Parathyroid adenoma (tissue), 2 donors: ENCODE results near the gene CALML6.

Experiments
- H2AFZ ChIP-seq: fragments of 300-600 bp; sonication (generic); one replicate; pipeline ENCODE4 v1.7.0; 2017; ENCODE audit warnings: antibody characterized with exemption, mild to moderate bottlenecking
- H3K27ac ChIP-seq: fragments of 300-600 bp; sonication (generic); one replicate; pipeline ENCODE4 v1.7.0; 2017
- H3K27me3 ChIP-seq: fragments of 300-600 bp; sonication (generic); one replicate; pipeline ENCODE4 v1.7.0; 2017; ENCODE audit warnings: low read length; ENCODE audit not compliant: control insufficient read depth, insufficient read depth
- H3K36me3 ChIP-seq: fragments of 300-600 bp; sonication (generic); one replicate; pipeline ENCODE4 v1.7.0; 2017; ENCODE audit warnings: low read length; ENCODE audit not compliant: control insufficient read depth, insufficient read depth
- H3K4me1 ChIP-seq: fragments of 300-600 bp; sonication (generic); one replicate; pipeline ENCODE4 v1.7.0; 2017; ENCODE audit warnings: control low read depth
- H3K4me2 ChIP-seq: fragments of 300-600 bp; sonication (generic); one replicate; pipeline ENCODE4 v1.7.0; 2017; ENCODE audit warnings: low read length
- H3K4me3 ChIP-seq: fragments of 300-600 bp; sonication (generic); one replicate; pipeline ENCODE4 v1.7.0; 2017; ENCODE audit warnings: low read depth, low read length
- H3K79me2 ChIP-seq: fragments of 300-600 bp; sonication (generic); one replicate; pipeline ENCODE4 v1.7.0; 2017; ENCODE audit warnings: control low read depth
- H3K9ac ChIP-seq: fragments of 300-600 bp; sonication (generic); one replicate; pipeline ENCODE4 v1.7.0; 2017; ENCODE audit warnings: mild to moderate bottlenecking
- H3K9me3 ChIP-seq: fragments of 300-600 bp; sonication (generic); one replicate; pipeline ENCODE4 v1.7.0; 2017; ENCODE audit warnings: low read length; ENCODE audit not compliant: control insufficient read depth
- TF ChIP-seq, protein P1 (sequence below): fragments of 300-600 bp; sonication (generic); IDR thresholded peaks from one replicate; pipeline ENCODE4 v1.7.0; 2017; ENCODE audit warnings: antibody characterized with exemption, mild to moderate bottlenecking
- donor health status: primary hyperparathyroidism.

Gene CALML6

DNA sequence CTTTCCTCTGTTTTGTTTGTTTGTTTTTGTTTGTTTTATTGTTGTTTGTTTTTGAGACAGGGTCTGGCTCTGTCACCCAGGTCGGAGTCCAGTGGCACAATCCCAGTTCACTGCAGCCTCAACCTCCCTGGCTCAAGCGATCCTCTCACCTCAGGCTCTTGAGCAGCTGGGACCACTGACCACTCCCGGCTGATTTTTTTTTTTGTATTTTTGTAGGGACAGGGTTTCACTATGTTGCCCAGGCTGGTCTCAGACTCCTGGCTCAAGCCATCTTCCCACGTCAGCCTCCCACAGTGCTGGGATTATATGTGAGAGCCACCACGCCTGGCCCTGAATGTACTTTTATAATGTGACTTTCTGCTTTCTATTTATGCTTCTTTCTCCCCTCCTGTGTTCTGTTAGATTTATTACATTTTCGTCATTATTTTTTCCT, 5.0 kb upstream of the CALML6 start:
- TF ChIP-seq, protein P1, sequence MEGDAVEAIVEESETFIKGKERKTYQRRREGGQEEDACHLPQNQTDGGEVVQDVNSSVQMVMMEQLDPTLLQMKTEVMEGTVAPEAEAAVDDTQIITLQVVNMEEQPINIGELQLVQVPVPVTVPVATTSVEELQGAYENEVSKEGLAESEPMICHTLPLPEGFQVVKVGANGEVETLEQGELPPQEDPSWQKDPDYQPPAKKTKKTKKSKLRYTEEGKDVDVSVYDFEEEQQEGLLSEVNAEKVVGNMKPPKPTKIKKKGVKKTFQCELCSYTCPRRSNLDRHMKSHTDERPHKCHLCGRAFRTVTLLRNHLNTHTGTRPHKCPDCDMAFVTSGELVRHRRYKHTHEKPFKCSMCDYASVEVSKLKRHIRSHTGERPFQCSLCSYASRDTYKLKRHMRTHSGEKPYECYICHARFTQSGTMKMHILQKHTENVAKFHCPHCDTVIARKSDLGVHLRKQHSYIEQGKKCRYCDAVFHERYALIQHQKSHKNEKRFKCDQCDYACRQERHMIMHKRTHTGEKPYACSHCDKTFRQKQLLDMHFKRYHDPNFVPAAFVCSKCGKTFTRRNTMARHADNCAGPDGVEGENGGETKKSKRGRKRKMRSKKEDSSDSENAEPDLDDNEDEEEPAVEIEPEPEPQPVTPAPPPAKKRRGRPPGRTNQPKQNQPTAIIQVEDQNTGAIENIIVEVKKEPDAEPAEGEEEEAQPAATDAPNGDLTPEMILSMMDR = no peak
- Histone ChIP-seq H3K79me2 (no peaks in the 10 kb centered on the region), H3K27me3 (no peaks in the 10 kb centered on the region), H3K36me3 (no peaks in the 10 kb centered on the region), H3K9ac (no peak overlapping the region), H3K4me1 (no peaks in the 10 kb centered on the region), H3K4me2 (no peak overlapping the region), H2AFZ (no peak overlapping the region), H3K9me3 (no peaks in the 10 kb centered on the region), H3K27ac (no peak overlapping the region), H3K4me3 (no peak overlapping the region)

DNA sequence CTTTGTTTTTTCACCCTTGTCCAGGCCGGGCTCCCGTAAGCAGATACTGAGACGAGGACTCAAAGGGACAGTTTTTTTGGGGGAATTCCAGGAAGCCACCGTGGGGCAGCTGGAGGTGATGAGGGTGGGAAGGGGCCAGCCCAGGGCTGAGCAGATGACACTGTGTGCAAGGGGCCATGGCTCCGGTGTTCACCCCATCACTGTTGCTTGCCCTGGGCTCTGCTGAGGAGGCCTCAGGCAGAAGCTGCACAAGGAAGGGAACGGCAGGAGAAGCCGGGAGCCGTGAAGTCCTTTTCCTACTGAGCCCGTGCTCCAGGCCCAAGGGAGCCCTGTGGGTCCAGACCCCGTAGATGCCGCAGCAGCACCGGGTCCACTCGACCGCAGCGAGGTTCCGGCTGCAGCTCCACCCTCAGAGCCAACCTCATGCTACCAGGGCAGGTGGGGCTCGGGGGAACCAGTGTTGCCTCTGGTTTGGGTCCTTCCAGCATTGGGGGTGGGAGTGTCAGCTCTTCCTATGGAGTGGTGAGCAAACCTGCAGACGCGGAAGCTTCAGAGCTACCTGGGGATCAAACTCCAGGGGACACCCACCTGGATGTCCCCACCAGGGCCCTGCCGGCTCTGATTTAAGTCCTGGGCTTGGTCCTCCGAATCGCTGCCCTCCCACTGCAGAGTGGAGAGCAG, 4.3 kb upstream of the CALML6 start:
- Histone ChIP-seq H3K9me3 (no peaks in the 10 kb centered on the region), H3K4me3 (no peak overlapping the region), H3K27me3 (no peaks in the 10 kb centered on the region), H3K27ac (no peak overlapping the region), H3K36me3 (no peaks in the 10 kb centered on the region), H2AFZ (no peak overlapping the region), H3K9ac (no peak overlapping the region), H3K4me2 (no peak overlapping the region), H3K4me1 (no peaks in the 10 kb centered on the region), H3K79me2 (no peaks in the 10 kb centered on the region)
- TF ChIP-seq, protein P1 = no peak

DNA sequence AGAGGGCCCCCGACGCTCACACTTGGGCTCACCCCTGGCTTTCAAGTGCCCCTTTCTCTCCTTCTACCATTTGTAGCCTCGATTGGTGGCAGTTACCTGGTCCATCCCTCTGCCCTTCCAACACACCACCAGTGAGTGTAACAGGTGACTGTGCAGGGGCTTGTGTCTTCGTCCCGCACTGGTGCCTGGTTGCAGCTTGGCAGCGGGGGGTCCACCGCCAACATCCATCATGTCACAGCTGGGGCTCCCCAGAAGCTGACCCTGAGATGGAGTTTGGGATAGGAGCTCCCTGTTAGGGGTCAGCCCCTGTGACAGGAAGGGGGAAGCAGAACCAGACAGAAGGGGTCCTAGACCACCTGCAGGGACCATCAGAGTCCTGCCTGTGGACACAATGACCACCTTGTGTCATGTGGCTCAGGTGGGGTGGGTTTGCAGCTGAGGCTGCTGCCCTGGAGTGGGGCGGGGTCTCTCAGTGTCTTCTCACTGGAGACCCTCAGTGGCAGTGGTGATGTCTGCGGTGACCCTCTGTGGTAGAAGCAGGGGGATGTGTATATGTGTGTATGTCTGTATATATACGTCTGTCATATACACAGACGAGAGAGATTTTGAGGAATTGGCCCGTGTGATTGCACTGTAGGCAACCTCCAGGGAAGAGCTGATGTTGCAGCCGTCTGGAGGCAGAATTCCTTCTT, 3.6 kb upstream of the CALML6 start:
- TF ChIP-seq, protein P1 = no peak
- H3K79me2 ChIP-seq = no peaks in the 10 kb centered on the region
- no peak overlapping the region for H2AFZ ChIP-seq
- no peak overlapping the region for H3K4me2 ChIP-seq
- H3K9me3 ChIP-seq = no peaks in the 10 kb centered on the region
- no peak overlapping the region for H3K4me3 ChIP-seq
- no peak overlapping the region for H3K9ac ChIP-seq
- H3K27me3 ChIP-seq = no peaks in the 10 kb centered on the region
- no peak overlapping the region for H3K27ac ChIP-seq
- H3K36me3 ChIP-seq = no peaks in the 10 kb centered on the region
- no peaks in the 10 kb centered on the region for H3K4me1 ChIP-seq

DNA sequence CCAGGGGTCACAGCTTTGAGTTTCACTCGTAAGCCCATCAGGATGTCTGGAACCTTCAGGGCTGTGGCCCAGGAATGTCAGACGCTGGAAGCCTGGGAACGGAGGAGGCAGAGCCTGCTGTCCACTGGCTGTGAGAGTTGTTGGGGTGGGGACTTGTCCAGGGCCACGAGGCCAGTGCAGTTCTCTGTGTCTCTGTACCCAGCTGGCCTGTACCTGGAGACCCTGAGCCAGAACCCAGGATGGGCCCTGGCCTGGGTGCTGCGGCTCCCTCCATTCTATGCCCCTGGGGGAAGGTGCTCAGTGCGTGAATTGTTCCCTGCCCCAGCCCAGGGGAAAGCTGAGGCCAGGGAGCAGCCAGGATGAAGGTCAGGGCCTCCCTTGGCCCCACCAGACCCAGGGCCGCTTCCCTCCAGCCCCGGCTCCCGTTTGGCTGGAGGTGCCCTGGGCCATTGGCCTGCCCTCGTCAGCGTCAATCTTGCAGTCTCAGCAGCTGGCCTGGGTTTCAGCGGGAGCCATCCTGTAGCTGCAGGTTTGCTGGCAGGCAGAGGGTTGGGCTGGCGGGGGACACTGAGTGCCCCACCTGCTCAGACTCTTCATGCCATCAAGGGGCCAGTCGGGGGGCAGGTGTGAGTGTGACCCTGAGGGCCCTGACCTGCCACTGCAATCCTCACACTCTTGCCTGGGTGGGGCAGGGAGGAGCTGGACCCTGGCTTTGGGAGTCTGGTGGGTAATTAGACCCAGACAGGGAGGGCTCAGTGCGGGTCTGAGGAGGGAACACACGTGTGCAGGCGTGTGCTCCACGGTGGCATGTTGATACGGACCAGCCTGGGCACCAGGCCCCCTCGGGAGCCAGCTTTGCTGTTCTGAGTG, 724 bp upstream of the CALML6 start:
- H3K4me1 ChIP-seq = no peaks in the 10 kb centered on the region
- H3K27me3 ChIP-seq = no peaks in the 10 kb centered on the region
- no peaks in the 10 kb centered on the region for H3K9me3 ChIP-seq
- no peak overlapping the region for H3K4me2 ChIP-seq
- H3K36me3 ChIP-seq = no peaks in the 10 kb centered on the region
- H3K27ac ChIP-seq = no peak overlapping the region
- no peaks in the 10 kb centered on the region for H3K79me2 ChIP-seq
- no peak overlapping the region for H3K9ac ChIP-seq
- H2AFZ ChIP-seq = peak overlapping the region; percentile 45
- H3K4me3 ChIP-seq = no peak overlapping the region
- TF ChIP-seq, protein P1 = no peak
